ENCODE data around the gene XPC. TPM values are rescaled to one million over a fixed set of nuclear protein-coding genes. Genes with fewer than 3 reads are reported as not detected.

The XPC gene
- total and polyA plus RNA-seq, 2 donors (not counting 3 experiments of a cell fraction or from before 2014, with no cell fraction given), result 11.9 to 36.8 TPM

GRCh38 chr3:14119651-14120050 is 58.8 kb downstream of the XPC start:
- Histone ChIP-seq H3K27ac (ENCODE audit: insufficient read depth, low read depth, low read length) (no peak overlapping the region), H3K4me3 (replicated peaks in 1 of 3; ENCODE audit: insufficient read depth in 1 of 3, low read depth in 1 of 3, low read length in 3 of 3) (no peak overlapping the region), H3K79me2 (ENCODE audit: control insufficient read depth, insufficient read depth, low read length) (peaks cover 14% of the 10 kb centered on the region), H2AFZ (ENCODE audit: low read depth, low read length) (no peak overlapping the region), H3K27me3 (ENCODE audit: control insufficient read depth in 2 of 2, insufficient read depth in 2 of 2, low read length in 2 of 2) (no peaks in the 10 kb centered on the region), H3K4me1 (ENCODE audit: control insufficient read depth, extremely low read depth, insufficient read depth, low read length) (peaks cover 9% of the 10 kb centered on the region), H3K36me3 (ENCODE audit: control insufficient read depth in 2 of 2, extremely low read depth in 1 of 2, insufficient read depth in 2 of 2, low read length in 2 of 2) (peaks cover 0 to 10% of the 10 kb centered on the region in 2 experiments), H3K9me3 (replicated peaks; ENCODE audit: control insufficient read depth, insufficient read depth, low read length) (no peaks in the 10 kb centered on the region), H4K20me1 (replicated peaks; ENCODE audit: control insufficient read depth, extremely low read depth, insufficient read depth, low read length) (no peaks in the 10 kb centered on the region), H3K4me2 (ENCODE audit: insufficient read depth, low read length) (no peak overlapping the region), H3K9ac (replicated peaks; ENCODE audit: extremely low read depth, insufficient read depth, low read length) (no peak overlapping the region), H3K9me1 (replicated peaks; ENCODE audit: control insufficient read depth, extremely low read depth, insufficient read depth, low read length) (no peaks in the 10 kb centered on the region)
- ChIA-PET POLR2A (no interaction called here), CTCF (interaction anchor here (1.0 kb wide), 1 partner anchor 223 kb away, joined by 4 read pairs; no protein-coding TSS in a partner anchor)
- DNase-seq (ENCODE audit: low read depth, low spot score), result no peak
- dilution Hi-C loops (cut with MboI; ENCODE audit: extremely low pct_ligation_motif_present, low sequenced_read_pairs), result no loop called here
- intact Hi-C loops (cut with micrococcal nuclease), result loop anchor here (5.0 kb wide), 1 partner anchor 462 kb away; no protein-coding TSS in a partner anchor
- FAIRE-seq, result no peak
- no TSS peak for BruUV-seq (replicated peaks)
- TF ChIP-seq POLR2AphosphoS5 (IDR thresholded peaks at IDR 0.05; ENCODE audit: insufficient read depth, low read depth, low read length) (no peak), GATA2 (IDR thresholded peaks at IDR 0.05; ENCODE audit: insufficient read depth, insufficient read length, low read depth, low read length) (no peak), FOS (IDR thresholded peaks at IDR 0.05; ENCODE audit: borderline replicate concordance, insufficient read depth, low read length) (no peak)
- TF ChIP-seq, protein P1, sequence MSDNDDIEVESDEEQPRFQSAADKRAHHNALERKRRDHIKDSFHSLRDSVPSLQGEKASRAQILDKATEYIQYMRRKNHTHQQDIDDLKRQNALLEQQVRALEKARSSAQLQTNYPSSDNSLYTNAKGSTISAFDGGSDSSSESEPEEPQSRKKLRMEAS (IDR thresholded peaks at IDR 0.05; ENCODE audit: insufficient read depth, insufficient read length), result no peak

DNA sequence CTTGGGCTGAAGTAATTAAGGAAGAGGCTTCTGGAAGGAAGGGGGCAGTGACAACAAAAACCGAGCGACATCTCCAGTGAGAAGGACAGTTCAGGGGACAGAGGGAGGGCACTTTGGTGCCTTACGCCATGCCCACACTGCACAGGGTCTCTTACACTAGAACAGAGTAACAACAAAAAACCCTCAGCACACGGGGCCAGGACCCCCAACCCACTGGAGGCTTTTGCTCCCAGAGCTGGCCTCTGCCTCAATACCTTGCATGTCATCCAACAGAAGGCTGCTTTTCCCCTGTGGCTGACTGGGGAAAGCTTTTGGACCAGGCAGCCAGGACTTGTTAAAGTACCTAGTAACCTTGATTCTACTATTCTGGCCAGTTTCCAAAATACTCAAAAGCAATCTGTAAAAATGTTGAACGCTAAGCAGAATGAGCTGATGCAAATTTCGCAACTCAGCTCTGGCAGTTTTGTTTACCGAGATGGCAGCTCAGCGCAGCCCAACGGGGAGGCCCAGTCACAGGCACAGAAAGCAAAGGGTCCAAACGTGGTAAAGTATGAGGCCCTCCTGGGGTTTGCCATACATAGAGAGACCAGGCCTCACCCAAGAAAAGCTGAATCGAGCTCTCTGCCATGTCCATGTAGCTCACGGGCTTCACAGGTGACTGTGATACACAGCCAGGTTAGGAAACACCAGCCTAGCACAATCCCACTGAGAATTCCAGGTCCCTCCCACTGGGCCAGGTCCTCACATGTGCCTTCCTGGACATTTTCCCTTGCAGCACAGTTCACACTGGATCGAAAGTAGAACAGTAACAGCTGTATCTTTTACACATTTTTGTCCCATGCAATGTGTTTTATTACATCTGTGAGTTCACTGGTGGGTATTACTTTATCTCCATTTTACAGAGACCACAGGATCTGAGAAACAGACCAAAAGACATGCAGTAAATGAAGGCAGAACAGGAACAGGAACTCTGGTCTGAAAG is 59.7 kb downstream of the XPC start:
- Histone ChIP-seq H2AFZ (ENCODE audit: low read depth, low read length) (no peak overlapping the region), H3K9me3 (replicated peaks; ENCODE audit: control insufficient read depth, insufficient read depth, low read length) (no peaks in the 10 kb centered on the region), H3K9ac (replicated peaks; ENCODE audit: extremely low read depth, insufficient read depth, low read length) (no peak overlapping the region), H3K27ac (ENCODE audit: insufficient read depth, low read depth, low read length) (no peak overlapping the region), H3K4me1 (ENCODE audit: control insufficient read depth, extremely low read depth, insufficient read depth, low read length) (peaks cover 5% of the 10 kb centered on the region), H3K79me2 (ENCODE audit: control insufficient read depth, insufficient read depth, low read length) (peaks cover 7% of the 10 kb centered on the region), H3K4me2 (ENCODE audit: insufficient read depth, low read length) (no peak overlapping the region), H3K27me3 (ENCODE audit: control insufficient read depth in 2 of 2, insufficient read depth in 2 of 2, low read length in 2 of 2) (no peaks in the 10 kb centered on the region), H3K36me3 (ENCODE audit: control insufficient read depth in 2 of 2, extremely low read depth in 1 of 2, insufficient read depth in 2 of 2, low read length in 2 of 2) (peaks cover 0 to 12% of the 10 kb centered on the region in 2 experiments), H3K4me3 (replicated peaks in 1 of 3; ENCODE audit: insufficient read depth in 1 of 3, low read depth in 1 of 3, low read length in 3 of 3) (no peak overlapping the region), H3K9me1 (replicated peaks; ENCODE audit: control insufficient read depth, extremely low read depth, insufficient read depth, low read length) (no peaks in the 10 kb centered on the region), H4K20me1 (replicated peaks; ENCODE audit: control insufficient read depth, extremely low read depth, insufficient read depth, low read length) (no peaks in the 10 kb centered on the region)
- intact Hi-C loops (cut with micrococcal nuclease) (no loop called here), dilution Hi-C loops (cut with MboI; ENCODE audit: extremely low pct_ligation_motif_present, low sequenced_read_pairs) (no loop called here)
- TF ChIP-seq POLR2A (IDR thresholded peaks at IDR 0.05; ENCODE audit: low read depth, low read length) (no peak), EZH2 (IDR thresholded peaks at IDR 0.05; ENCODE audit: borderline replicate concordance, low read depth, low read length, severe bottlenecking) (no peak), CTCF (IDR thresholded peaks at IDR 0.05; ENCODE audit: extremely low read depth in 1 of 2, insufficient read depth in 1 of 2, low read depth in 1 of 2, low read length in 2 of 2) (no peak), GATA2 (IDR thresholded peaks at IDR 0.05; ENCODE audit: insufficient read depth, insufficient read length, low read depth, low read length) (no peak), POLR2AphosphoS5 (IDR thresholded peaks at IDR 0.05; ENCODE audit: insufficient read depth, low read depth, low read length) (no peak), JUN (IDR thresholded peaks at IDR 0.05; ENCODE audit: borderline replicate concordance, insufficient read depth, insufficient read length, low read depth) (no peak), MYC (IDR thresholded peaks at IDR 0.05; ENCODE audit: low read depth, low read length) (no peak)
- no peak for DNase-seq (ENCODE audit: low read depth, low spot score)
- FAIRE-seq, result no peak
- BruUV-seq (replicated peaks), result no TSS peak
- ChIA-PET POLR2A (interaction anchor here (0.6 kb wide), 1 partner anchor 178 kb away, joined by 3 read pairs; no protein-coding TSS in a partner anchor), CTCF (no interaction called here)

Data from endothelial cell of umbilical vein (primary cell).